ENCODE data around the gene PLS1. TPM values are rescaled to one million over a fixed set of nuclear protein-coding genes. Genes with fewer than 3 reads are reported as not detected.

Gene PLS1
- total RNA-seq, 1 experiment from 2014 or later: 9.5 TPM

Other genes with a start within 250 kb of the PLS1 start
- gene XRN1, start 148.4 kb upstream of the PLS1 start, total RNA-seq (2014; rRNA removed; shearing (Covaris generic)): 10.6 and 34.8 TPM in 2 replicates
- 17.2 and 25.0 TPM in 2 replicates for gene ATR, start 17.7 kb upstream of the PLS1 start, total RNA-seq (2014; rRNA removed; shearing (Covaris generic))
- 9.8 and 18.0 TPM in 2 replicates for gene TRPC1, start 127.6 kb downstream of the PLS1 start, total RNA-seq (2014; rRNA removed; shearing (Covaris generic))